NCI-H1930 (cell line): ENCODE results near the gene ABLIM3.

Experiments
- DNase-seq, 2 experiments: peaks; one replicate each; lab custom pipeline; 2025; lab: John Stamatoyannopoulos, UW

The ABLIM3 gene

DNA sequence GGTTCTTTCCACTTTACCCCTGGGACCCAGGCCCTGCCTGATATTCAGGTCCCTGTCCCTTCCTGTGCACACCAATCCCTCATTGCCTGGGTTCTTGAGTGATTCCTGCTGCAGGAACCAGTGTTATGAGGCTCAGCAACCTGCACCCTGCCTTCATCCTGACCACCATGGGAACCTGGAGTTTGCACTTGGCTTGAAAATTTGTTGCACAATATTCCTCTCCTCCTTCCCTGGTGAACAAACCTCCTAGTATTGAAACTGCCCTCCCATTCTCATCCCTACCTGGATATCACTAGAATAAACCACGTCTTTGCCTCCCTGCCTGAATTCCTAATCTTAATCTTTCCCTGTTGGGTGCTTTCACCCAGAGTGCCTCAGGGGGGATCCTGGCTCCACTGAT is 78.3 kb downstream of the ABLIM3 start:
- DNase-seq, result no peak

DNA sequence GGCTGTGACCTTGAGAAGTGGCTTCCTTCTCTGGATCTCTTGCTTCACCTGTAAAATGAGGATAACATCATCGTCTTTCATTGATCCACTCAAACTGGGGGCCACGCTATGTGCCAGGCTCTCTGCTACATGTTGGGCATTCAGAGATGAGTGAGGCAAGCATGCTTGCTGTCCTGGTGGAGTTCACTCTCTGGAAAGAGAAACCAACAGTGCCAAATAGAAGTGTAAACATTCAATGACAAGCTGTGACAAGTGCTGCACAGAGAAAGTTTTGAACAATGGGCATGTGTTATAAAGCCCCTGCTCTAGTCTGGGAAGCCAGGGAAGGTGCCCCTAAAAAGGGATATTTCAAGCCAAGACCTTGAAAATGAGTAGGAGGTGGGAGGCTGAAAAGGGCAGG is 79.5 kb downstream of the ABLIM3 start:
- DNase-seq, result no peak

DNA sequence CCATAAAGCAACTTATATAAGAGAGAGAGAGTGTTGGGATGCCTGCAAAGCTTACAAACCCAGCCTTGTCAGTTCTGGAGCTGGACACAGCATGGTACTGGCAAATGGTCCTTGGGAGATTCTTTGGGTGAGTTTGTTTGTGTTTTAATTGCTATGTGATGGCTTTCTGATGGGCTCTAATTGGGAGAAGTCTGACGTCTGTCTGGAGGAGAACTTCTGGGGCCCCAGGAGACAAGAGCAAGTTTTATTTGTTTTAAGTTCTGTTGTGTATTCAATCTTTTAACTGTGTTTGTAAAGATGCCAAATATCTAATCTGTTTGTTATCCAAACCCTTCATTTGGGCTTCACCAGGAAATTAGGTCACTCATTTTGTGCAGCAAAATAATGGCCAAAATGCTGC is 80.0 kb downstream of the ABLIM3 start:
- no peak for DNase-seq

DNA sequence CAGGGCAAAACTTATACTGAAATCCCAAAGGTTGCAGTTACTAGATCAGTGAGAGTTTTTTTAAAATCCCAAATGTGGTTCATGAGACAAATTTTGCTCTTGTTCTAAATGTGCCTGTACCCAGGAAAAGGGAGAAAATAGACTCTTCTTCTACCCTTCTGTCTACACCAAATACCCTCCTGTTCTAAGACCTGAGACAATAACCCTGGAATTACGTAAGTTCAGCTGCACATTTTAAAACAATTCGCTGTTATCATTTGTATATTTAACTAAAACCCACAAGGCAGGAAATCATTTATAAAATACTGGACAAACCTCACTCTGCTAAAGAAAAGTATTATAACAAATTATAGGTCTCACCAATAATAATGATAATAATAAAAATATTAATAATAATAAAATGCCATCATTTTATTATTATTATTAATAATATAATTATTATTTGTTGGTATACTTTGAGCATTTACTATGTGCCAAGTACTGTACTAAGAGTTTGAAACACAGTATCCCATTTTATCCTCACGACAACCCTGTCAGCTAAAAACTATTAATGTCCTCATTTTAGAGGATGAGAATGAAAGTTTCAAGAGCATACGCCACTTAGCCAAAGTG is 80.5 kb downstream of the ABLIM3 start:
- DNase-seq, result no peak

DNA sequence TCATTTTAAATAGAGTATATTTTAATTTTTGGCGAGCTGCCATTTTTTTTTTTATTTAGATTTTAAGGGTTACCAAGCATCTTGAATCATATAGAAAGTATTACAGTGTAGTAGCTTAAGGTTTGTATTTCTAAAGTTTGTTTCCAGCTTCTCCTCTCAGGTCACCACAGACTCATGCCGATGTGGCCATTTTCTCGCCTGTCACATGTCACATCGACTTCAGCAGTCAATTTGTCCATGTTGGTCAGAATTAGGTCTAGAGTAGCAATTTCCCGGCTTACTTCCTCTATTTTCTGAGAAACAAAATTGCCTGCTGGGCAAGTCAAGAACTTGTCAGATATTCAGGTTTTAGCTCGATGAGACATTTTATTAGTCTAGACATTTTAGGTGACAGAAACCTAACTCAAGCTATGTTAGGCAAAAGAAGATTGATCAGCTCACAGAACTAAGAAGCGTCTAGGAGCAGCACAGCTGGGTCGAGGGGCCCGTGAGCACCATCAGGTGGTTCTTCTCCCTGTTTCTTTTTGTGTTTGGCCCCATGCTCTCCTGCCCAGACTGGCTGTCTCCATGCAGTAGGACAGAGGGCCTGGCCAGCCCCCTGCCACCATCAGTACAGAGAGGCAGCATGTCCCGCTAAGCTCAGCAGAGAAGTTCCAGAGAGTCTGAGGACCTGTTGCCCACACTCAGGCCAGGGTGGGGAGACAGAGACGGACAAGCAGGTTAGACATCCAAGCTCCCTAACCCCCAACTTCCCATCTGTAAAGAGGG is 82.0 kb downstream of the ABLIM3 start:
- DNase-seq, result no peak

DNA sequence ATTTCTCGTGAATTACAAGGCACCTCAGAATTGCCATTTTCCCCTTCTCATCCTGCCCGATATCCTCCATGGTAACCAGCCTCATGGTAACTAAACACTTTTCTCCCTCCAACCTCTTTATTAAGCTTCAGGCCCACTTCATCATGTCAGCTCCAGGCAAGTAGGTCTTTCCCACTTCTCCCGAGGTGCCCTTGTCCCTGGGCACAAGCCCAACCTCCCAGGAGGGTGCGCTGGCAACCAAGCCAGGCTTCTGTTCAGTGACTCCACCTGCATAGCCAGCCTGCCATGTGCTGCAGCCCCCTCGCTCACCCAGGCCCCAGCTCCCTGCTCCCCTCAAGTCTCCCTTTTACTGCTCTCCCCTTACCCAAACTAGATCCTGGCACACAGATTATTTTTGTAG is 83.0 kb downstream of the ABLIM3 start:
- no peak for DNase-seq

DNA sequence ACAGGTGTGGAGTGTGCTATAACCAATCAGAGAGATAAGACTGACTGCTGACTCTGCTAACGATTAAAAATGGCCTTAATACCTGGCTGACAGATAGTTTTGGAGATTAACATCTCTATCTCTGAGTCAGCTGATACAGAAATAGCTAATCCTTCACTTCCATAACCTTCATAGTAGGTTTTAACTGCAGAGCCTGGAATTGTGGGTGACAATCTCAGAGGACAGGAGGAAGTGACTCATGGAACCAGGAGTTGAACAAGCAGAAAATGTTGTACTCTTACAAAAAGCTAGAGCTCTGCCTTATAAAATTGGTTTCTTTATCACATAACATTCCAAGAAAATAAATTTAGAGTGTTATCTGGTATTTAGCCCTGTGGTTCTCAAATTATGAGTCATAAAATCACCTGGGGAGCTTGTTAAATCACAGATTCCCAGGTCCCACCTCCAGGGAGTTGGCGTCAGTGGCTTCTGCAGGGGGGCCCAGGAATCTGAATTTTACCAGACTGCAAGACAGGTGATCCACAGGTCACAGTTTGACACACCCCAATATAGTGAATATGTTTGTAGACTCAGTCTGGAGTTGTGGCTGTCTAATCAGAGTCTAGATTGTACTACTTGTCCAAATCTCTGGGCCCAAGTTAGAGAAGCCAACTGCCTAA is 86.0 kb downstream of the ABLIM3 start:
- no peak for DNase-seq

DNA sequence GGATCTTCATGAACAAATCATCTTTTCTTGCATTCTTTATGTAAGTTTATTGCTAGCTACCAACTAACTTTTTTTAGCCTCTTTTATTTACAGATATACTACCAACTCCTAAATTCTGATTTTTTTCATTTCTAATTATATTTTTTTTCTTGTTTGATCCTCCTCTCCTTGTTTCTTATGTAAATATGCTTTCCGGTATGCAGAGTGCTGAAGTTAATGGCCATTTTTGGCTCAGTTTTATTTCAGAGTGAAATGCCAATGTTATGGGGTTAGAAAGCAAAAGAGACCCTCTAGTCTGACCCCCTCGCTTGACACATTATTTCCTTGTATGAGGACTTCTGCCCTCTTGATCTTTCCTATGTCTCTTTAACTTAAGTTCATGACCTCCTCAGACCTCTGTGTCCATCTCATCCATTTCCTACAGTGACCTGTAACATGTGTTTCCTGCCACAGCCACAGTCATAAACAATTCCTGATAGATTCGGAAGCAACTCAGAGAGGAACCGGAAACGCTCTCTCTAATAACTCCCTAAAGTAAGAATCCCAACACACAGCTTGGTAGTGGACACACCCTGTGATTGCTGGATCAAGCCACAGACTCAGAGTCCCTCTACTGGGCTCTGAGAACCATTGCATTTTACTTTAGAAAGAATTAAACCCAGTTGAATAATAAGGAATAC is 87.5 kb downstream of the ABLIM3 start:
- no peak for DNase-seq

DNA sequence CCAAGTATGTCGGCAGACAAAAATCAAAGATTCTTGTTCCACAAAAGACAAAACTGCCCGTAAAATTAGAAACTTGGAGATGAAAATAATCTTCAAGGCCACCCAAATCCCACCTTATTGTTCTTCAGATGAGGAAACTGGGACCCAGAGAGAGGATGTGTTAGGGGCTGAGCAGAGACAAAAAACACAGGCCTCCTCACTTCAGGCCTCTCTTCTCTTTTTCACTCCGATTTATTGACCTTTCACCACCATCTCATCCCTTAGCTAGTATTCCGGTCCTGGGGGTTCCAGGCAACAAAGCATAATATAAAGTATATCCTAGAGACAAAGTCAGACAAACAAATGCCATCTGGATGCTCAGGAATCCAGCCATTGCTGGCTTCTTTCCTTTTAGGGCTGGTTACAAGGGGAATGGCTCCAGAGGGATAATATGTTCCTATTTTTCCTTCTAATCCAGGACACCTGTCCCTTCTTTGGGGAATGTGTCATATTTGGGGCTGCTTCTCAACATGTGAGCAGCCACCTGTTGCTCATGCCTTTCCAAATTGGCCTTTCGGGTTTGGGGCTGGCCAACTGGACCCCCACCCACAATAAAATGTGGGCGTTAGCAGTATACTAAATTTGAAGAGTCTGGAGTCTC is 88.1 kb downstream of the ABLIM3 start:
- DNase-seq, result no peak

DNA sequence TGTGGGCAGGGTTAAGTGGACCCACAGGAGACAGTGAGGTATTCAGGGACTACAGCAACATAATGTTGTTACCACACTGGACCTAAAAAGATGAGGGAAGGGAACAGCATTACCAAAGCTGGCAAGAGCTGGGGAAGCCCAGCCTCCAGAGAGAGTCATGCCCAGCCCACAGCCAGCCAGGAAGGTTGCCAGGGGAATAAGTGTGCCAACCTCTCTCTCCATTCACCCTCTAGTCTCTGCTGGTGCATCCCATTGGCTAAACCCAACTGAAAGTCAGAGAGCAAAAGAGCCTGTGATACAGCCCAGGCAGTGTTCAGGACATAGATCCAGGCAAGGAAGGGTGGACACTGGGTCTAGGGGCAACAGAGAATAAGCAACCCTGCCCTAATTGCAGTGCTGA is 94.5 kb downstream of the ABLIM3 start:
- no peak for DNase-seq

DNA sequence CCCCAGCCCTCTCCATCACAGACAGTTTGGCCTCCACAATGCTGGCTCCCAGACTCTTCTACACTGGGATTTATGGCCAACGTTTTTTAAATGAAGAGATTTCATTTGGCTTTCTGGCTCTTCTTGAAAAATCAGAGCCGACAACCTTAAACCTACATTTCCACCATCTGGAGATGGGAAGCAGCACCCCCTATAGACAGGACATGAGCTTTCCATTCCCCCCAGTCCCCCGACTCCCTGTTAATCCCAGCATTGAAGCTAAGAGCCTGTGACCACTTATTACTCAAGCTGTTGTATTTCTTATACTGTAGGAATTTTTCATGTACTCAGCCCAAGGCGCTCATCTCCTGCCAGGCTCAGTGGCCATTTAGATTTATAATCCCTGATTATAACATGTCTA is 96.4 kb downstream of the ABLIM3 start:
- no peak for DNase-seq

DNA sequence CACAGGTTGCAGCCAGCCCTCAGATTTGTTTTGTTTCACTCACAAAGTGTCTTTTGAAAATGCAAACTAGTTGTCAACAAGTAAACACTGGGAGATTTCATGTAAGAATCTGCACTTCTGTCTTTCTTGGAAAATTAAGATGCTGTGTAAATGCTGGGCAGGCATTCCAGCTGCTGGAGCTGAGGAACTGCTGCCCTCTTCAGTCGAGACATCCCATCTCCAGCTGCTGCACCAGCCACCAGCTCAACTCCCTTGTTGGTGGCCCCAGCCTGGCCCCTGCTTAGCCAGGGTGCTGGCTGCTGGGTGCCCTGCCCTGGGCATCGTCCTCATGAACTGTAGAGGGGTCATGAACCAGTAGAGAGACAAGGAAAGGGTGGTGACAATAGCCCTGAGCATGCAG is 97.2 kb downstream of the ABLIM3 start:
- no peak for DNase-seq

DNA sequence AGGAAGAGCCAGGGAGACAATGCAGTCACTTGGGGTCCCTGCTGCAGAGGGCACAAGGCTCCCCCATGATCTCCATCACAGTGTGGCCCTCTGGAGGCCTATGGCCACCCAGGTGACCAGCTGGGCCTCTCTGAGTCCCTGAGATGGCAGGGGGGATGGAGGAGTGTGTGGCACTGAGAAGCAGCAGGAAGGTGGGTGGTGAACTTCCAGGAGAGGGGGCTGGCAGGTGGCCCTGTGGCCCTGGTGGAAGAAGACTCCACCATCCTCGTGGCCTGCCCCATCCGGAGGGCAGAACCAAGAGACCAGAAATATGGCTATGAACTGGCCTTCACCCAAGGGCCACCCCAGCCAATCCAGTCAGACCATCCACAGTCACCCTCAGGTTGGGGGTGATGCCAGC is 98.6 kb downstream of the ABLIM3 start:
- DNase-seq, result no peak

DNA sequence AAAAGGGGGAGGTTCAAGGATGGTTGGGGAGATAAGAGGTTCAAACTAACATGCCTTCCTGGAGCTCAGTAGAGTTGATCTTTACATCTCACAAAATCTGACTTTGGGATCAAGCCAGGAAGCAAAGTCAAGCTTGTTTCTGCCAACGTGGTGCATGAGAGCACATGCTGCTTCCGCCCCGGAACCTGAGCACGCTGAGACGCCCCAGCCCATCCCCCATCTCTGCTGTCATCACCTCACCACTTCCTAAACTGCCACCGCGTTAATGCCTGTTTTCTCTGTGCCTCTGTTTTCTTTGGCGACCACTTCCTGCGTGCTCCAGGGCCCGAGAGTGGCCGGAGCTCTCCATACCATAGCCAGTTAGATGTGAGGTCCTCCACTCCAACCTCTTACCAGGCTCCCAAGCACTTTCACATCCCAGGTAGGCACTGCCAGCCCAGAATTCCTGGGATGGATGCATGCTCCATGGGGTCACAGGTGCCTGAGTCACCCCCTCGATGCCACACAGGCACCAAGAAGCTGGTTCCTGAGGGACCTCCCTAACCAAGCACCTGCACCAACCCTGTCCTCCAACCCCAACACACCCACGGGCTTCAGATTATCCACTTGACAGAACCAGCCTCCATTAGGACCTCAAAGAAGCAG is 99.2 kb downstream of the ABLIM3 start:
- DNase-seq, result no peak

DNA sequence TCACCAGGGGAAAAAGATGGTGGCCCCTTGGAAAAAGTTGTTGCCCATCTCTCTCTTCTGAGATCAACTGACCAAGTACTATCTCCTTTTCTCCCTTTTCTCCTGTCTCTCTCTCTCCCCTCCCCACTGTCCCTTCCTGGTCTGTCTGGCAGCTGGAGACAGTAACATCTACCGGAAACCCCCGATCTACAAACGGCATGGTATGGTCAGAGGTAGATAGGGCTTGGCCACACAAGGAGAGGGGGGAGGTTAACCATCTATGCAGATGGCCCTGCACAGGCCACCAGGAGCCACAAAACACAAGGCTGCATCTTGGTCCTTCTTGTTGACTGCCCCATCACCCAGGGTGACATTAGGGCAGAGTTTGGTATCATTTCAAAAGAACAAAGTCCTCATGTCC is 101.0 kb downstream of the ABLIM3 start:
- DNase-seq, result no peak

DNA sequence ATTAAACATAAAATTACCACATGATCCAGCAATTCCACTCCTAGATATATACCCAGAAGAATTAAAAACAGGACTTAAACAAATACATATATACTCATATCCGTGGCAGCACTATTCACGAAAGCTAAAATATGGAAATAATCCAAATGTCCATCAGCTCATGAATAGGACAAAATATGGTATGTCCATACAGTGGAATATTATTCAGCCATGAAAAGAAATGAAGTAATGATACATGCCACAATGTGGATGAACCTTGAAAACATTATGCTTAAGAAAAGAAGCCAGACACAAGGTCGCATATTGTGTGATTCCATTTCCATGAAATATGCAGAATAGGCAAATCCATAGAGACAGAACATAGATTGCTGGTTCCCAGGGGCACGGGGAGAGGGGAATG is 105.6 kb downstream of the ABLIM3 start:
- DNase-seq, result no peak

DNA sequence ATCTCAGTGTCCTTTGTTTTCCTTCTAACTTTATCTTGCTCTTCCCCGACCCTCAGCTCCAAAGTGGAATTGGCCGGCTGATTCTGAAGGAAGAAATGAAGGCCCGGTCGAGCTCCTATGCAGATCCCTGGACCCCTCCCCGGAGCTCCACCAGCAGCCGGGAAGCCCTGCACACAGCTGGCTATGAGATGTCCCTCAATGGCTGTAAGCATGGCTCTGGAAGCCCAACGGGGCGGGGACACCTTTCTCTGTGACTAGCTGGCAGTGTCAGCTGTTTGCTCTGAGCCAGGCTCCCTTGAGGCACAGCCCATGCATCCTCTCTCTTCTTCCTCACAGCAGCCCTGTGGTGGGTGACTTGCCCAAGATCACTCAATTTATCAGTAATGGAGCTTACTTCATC is 106.4 kb downstream of the ABLIM3 start:
- no peak for DNase-seq

DNA sequence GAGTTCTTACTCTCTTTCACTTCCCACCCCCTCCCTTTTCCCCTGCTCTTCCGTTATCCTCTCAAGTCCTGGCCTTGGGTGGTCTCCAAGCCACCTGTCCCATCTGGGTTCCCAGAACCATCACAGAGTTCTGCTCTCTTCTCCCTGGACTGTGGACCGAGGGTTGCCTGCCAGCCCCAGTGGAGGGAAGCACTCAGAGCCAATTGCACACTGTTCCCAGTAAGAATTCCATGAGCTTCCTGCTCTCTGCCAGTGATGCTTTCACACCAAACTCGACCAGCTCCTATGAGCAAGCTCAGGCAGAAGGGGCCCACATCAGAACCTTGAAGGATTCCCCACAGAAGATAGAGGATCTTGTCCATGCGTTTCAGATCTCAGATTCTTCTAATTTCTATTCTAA is 110.3 kb downstream of the ABLIM3 start:
- DNase-seq, result no peak

DNA sequence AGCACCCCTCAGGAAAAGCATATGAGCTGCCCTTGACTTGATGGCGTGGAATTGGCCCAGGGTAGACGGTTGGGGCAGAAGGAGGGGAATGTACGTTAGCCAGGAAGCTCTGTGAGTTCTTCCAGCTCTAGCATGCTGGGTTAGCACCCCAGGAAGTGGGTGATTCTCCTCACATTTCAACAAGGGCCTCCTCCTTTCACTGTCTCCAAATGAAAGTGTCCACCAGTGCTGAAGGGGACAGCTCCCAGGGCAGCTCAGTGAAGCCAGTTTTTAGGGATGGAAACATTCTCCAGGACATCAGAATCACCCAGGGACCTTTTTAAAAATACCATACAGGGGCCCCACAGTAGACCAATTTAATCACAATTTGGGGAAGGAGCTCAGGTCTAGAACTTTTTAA is 113.2 kb downstream of the ABLIM3 start:
- no peak for DNase-seq

DNA sequence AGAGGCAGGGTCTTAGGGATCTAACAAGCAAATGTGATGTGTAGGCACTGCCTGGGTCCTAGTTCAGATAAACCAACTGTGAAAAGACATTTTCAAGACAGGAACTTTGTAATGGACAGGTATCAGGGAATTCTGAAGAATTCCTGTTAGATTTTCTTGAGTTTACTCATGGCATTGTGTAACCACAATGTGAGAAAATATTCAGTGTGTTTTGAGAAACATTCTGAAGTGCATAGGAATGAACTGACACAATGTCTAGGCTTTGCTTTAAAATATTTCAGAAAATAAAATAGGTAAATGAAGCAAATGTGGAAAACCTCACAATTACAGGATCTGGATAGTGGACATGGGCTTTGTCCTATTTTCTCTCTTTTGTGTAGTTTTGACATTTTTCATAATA is 115.2 kb downstream of the ABLIM3 start:
- no peak for DNase-seq

DNA sequence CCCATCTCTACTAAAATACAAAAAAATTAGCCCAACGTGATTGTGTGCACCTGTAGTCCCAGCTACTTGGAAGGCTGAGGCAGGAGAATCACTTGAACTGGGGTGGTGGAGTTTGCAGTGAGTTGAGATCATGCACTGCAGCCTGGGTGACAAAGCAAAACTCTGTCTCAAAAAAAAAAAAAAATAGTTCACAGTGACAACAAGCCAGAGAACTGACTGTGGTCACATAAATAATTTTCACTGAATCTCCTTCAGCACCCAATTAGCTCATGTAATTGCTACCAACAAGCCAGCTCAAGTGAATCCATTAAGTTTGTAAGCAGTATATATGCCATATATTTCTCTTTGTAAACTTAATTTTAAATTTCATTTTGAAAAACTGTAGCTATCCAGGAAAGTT is 115.8 kb downstream of the ABLIM3 start:
- no peak for DNase-seq
